AG04449 (cell line): ENCODE results near the gene B4GALT6.

Source experiments
- CTCF ChIA-PET: fragments of 350-600 bp; formaldehyde crosslinking; extraction: SDS; loops from one replicate; lab custom pipeline; 2021; ENCODE audit warnings: antibody characterized with exemption; lab: Yijun Ruan, JAX
- POLR2A ChIA-PET: fragments of 400-600, 350-600 bp; formaldehyde crosslinking; extraction: SDS; loops from one replicate; lab custom pipeline; 2020; ENCODE audit warnings: antibody characterized with exemption, inconsistent platforms; lab: Yijun Ruan, JAX
- DNase-seq: peaks from one replicate; pipeline ENCODE4 v3.0.0-alpha.2; 2010; ENCODE audit warnings: low read depth, low spot score
- H3K4me3 ChIP-seq: 2 replicates; pipeline ENCODE4 v1.5.1; 2011; ENCODE audit warnings: low read depth, mild to moderate bottlenecking, control low read depth, low read length
- TF ChIP-seq, protein P1 (sequence below): IDR thresholded peaks from one replicate; pipeline ENCODE4 v1.5.1; 2011; ENCODE audit warnings: mild to moderate bottlenecking, moderate library complexity, low read length, control low read depth, inconsistent platforms; ENCODE audit not compliant: insufficient read depth; ENCODE audit errors: missing control alignments

The B4GALT6 gene

DNA sequence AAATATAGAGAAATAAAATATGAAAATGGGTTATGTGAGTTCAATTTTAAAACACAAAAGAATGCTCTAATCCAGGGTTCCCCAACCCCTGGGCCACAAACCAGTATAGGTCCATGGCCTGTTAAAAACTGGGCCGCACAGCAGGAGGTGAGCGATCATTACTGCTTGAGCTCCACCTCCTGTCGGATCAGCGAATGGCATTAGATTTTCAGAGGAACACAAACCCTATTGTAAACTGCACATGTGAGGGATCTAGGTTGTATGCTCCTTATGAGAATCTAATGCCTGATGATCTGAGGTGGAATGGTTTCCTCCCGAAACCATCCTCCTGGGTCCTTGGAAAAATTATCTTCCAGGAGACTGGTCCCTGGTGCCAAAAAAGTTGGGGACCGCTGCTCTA is 58.0 kb downstream of the B4GALT6 start:
- ChIA-PET CTCF (no interaction called here), POLR2A (no interaction called here)
- TF ChIP-seq, protein P1, sequence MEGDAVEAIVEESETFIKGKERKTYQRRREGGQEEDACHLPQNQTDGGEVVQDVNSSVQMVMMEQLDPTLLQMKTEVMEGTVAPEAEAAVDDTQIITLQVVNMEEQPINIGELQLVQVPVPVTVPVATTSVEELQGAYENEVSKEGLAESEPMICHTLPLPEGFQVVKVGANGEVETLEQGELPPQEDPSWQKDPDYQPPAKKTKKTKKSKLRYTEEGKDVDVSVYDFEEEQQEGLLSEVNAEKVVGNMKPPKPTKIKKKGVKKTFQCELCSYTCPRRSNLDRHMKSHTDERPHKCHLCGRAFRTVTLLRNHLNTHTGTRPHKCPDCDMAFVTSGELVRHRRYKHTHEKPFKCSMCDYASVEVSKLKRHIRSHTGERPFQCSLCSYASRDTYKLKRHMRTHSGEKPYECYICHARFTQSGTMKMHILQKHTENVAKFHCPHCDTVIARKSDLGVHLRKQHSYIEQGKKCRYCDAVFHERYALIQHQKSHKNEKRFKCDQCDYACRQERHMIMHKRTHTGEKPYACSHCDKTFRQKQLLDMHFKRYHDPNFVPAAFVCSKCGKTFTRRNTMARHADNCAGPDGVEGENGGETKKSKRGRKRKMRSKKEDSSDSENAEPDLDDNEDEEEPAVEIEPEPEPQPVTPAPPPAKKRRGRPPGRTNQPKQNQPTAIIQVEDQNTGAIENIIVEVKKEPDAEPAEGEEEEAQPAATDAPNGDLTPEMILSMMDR = no peak
- no peak overlapping the region for H3K4me3 ChIP-seq
- no peak for DNase-seq

GRCh38 chr18:31624892-31625640 is 59.3 kb downstream of the B4GALT6 start:
- H3K4me3 ChIP-seq = no peak overlapping the region
- no peak for DNase-seq
- CTCF ChIA-PET = no interaction called here
- POLR2A ChIA-PET = no interaction called here
- TF ChIP-seq, protein P1 = no peak

- CTCF ChIA-PET = no interaction called here
- POLR2A ChIA-PET = no interaction called here
- no peak overlapping the region for H3K4me3 ChIP-seq
- TF ChIP-seq, protein P1 = no peak
- DNase-seq = no peak
Observed at GRCh38 chr18:31619291-31619690, 65.1 kb downstream of the B4GALT6 start.

GRCh38 chr18:31618801-31619200 is 65.6 kb downstream of the B4GALT6 start:
- CTCF ChIA-PET = no interaction called here
- DNase-seq = no peak
- TF ChIP-seq, protein P1 = no peak
- no peak overlapping the region for H3K4me3 ChIP-seq
- POLR2A ChIA-PET = no interaction called here

- H3K4me3 ChIP-seq = no peak overlapping the region
- TF ChIP-seq, protein P1 = no peak
- no peak for DNase-seq
- CTCF ChIA-PET = no interaction called here
- POLR2A ChIA-PET = interaction anchor here (0.7 kb wide), 1 partner anchor 1059 kb away, joined by 3 read pairs; no protein-coding TSS in a partner anchor
Observed at GRCh38 chr18:31617031-31617717, 67.2 kb downstream of the B4GALT6 start.

- POLR2A ChIA-PET = interaction anchor here (0.7 kb wide), 1 partner anchor 1059 kb away, joined by 3 read pairs; no protein-coding TSS in a partner anchor
- CTCF ChIA-PET = no interaction called here
- TF ChIP-seq, protein P1 = no peak
- no peak for DNase-seq
- no peak overlapping the region for H3K4me3 ChIP-seq
Observed at GRCh38 chr18:31616586-31616985, 67.8 kb downstream of the B4GALT6 start.
